OCI-LY1 (cell line): ENCODE results near the gene PRPF18.

Experiments used
- H2AFZ ChIP-seq: fragments of 200-600 bp; sonication (generic), shearing (Covaris generic); 2 replicates; pipeline ENCODE4 v1.6.0; 2014; ENCODE audit warnings: antibody characterized with exemption, mild to moderate bottlenecking, low read length
- H3F3A ChIP-seq: fragments of 200-600 bp; sonication (generic), shearing (Covaris generic); 2 replicates; pipeline ENCODE4 v1.6.0; 2014; ENCODE audit warnings: mild to moderate bottlenecking, antibody characterized with exemption, low read length, moderate library complexity; ENCODE audit not compliant: insufficient read depth
- H3K27ac ChIP-seq: fragments of 200-600 bp; sonication (generic); 2 replicates; pipeline ENCODE4 v1.5.1; 2014; ENCODE audit warnings: low read length, mixed run types, mild to moderate bottlenecking, low read depth; ENCODE audit not compliant: poor library complexity, severe bottlenecking
- H3K27me3 ChIP-seq: fragments of 200-600 bp; sonication (generic); 2 replicates; pipeline ENCODE4 v1.6.0; 2014; ENCODE audit warnings: antibody characterized with exemption, mild to moderate bottlenecking, low read length, moderate library complexity; ENCODE audit not compliant: insufficient read depth
- H3K36me3 ChIP-seq: fragments of 200-600 bp; sonication (generic); 2 replicates; pipeline ENCODE4 v1.6.1; 2014; ENCODE audit warnings: mild to moderate bottlenecking, antibody characterized with exemption, low read length, moderate library complexity, mixed read lengths; ENCODE audit not compliant: insufficient read depth
- H3K4me1 ChIP-seq: fragments of 200-600 bp; sonication (generic); 2 replicates; pipeline ENCODE4 v1.5.1; 2014; ENCODE audit warnings: mild to moderate bottlenecking, low read length, moderate library complexity; ENCODE audit not compliant: insufficient read depth, severe bottlenecking
- H3K4me2 ChIP-seq: fragments of 200-600 bp; sonication (generic), shearing (Covaris generic); 2 replicates; pipeline ENCODE4 v1.6.1; 2014; ENCODE audit warnings: low read length
- H3K4me3 ChIP-seq: fragments of 200-600 bp; sonication (generic); 2 replicates; pipeline ENCODE4 v1.5.1; 2014; ENCODE audit warnings: low read length, low read depth, mild to moderate bottlenecking, mixed read lengths; ENCODE audit not compliant: poor library complexity, severe bottlenecking
- H3K79me2 ChIP-seq: fragments of 200-600 bp; shearing (Covaris generic); 2 replicates; pipeline ENCODE4 v1.6.1; 2016; ENCODE audit warnings: mixed run types, low read length, mixed read lengths; ENCODE audit not compliant: insufficient read depth
- H3K9ac ChIP-seq: fragments of 200-600 bp; sonication (generic), shearing (Covaris generic); 2 replicates; pipeline ENCODE4 v1.6.1; 2014; ENCODE audit warnings: mild to moderate bottlenecking, low read length, mixed read lengths
- H3K9me2 ChIP-seq: fragments of 200-600 bp; sonication (generic), shearing (Covaris generic); 2 replicates; pipeline ENCODE4 v1.6.1; 2014; ENCODE audit warnings: low read depth, mild to moderate bottlenecking, low read length, mixed read lengths
- H3K9me3 ChIP-seq: fragments of 200-600 bp; shearing (Covaris generic); 2 replicates; pipeline ENCODE4 v1.6.1; 2014; ENCODE audit warnings: low read length, mixed read lengths
- H4K20me1 ChIP-seq: fragments of 200-600 bp; sonication (generic), shearing (Covaris generic); 2 replicates; pipeline ENCODE4 v1.6.0; 2016; ENCODE audit warnings: mild to moderate bottlenecking, low read length; ENCODE audit not compliant: insufficient read depth
- EZH2 ChIP-seq: fragments of 200-600 bp; sonication (generic), shearing (Covaris generic); IDR thresholded peaks from 2 replicates; pipeline ENCODE4 v1.8.0; 2017; ENCODE audit warnings: borderline replicate concordance, mixed run types, mild to moderate bottlenecking, antibody characterized with exemption, low read length, moderate library complexity, mixed read lengths
- TF ChIP-seq, protein P1 (sequence below): fragments of 200-600 bp; sonication (generic), shearing (Covaris generic); IDR thresholded peaks from 2 replicates; pipeline ENCODE4 v1.5.1; 2017; ENCODE audit warnings: mild to moderate bottlenecking, antibody characterized with exemption, low read length, moderate library complexity, mixed read lengths

PRPF18 gene

DNA sequence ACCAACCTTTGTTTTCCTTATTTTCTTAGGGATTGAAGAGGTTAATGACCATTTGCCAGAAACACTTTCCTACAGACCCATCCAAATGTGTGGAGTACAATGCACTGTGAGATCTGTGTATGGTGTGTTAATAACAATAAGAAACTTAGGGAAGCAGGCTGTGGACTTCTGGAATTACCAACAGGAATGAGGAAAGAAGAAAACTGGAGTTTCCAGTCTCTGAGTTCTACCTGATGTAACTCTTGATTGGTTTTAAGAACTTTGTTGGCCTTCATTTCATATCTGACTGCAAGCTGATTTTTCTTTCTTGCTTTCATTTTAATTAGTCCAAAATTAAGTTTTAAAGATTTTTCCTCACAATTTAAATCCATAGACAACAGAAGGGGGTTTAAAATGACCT, 43.5 kb downstream of the PRPF18 start:
- H3K27me3 ChIP-seq: no peaks in the 10 kb centered on the region
- H3K27ac ChIP-seq: no peak overlapping the region
- H3K9ac ChIP-seq: no peak overlapping the region
- H3K4me1 ChIP-seq: peaks cover 10% of the 10 kb centered on the region
- TF ChIP-seq EZH2: no peak
- TF ChIP-seq, protein P1, sequence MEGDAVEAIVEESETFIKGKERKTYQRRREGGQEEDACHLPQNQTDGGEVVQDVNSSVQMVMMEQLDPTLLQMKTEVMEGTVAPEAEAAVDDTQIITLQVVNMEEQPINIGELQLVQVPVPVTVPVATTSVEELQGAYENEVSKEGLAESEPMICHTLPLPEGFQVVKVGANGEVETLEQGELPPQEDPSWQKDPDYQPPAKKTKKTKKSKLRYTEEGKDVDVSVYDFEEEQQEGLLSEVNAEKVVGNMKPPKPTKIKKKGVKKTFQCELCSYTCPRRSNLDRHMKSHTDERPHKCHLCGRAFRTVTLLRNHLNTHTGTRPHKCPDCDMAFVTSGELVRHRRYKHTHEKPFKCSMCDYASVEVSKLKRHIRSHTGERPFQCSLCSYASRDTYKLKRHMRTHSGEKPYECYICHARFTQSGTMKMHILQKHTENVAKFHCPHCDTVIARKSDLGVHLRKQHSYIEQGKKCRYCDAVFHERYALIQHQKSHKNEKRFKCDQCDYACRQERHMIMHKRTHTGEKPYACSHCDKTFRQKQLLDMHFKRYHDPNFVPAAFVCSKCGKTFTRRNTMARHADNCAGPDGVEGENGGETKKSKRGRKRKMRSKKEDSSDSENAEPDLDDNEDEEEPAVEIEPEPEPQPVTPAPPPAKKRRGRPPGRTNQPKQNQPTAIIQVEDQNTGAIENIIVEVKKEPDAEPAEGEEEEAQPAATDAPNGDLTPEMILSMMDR: no peak
- H3K9me3 ChIP-seq: no peaks in the 10 kb centered on the region
- H4K20me1 ChIP-seq: no peaks in the 10 kb centered on the region
- H3K36me3 ChIP-seq: peaks cover 9% of the 10 kb centered on the region; the same call in 1 of the 2 replicates
- H3K4me2 ChIP-seq: no peak overlapping the region
- H3F3A ChIP-seq: no peaks in the 10 kb centered on the region
- no peak overlapping the region for H3K4me3 ChIP-seq
- H2AFZ ChIP-seq: no peak overlapping the region
- H3K9me2 ChIP-seq: no peaks in the 10 kb centered on the region
- no peaks in the 10 kb centered on the region for H3K79me2 ChIP-seq

DNA sequence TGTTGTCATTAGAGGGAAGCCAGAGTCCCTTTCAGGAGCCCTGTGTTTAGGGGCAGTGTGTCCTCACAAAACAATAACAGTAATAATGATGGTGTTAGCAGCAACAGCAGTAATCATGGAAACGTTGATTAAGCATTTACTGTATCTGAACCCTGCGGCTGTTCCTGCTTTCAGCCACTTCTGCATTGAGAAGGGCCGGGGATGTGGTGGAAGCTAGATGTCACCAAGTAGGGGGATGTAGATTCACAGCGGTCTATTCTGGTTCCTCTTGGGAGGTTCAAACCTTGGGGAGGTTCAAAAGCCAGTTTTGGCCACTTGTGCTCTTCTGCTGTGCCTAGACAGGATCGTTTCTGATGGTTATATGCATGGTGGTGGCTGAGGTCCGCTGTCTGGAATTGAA, 44.8 kb downstream of the PRPF18 start:
- no peaks in the 10 kb centered on the region for H3K9me2 ChIP-seq
- TF ChIP-seq, protein P1: no peak
- no peak for TF ChIP-seq EZH2
- H2AFZ ChIP-seq: no peak overlapping the region
- peaks cover 10% of the 10 kb centered on the region for H3K4me1 ChIP-seq
- no peak overlapping the region for H3K9ac ChIP-seq
- no peaks in the 10 kb centered on the region for H3K79me2 ChIP-seq
- no peaks in the 10 kb centered on the region for H3F3A ChIP-seq
- H3K27ac ChIP-seq: no peak overlapping the region
- H4K20me1 ChIP-seq: no peaks in the 10 kb centered on the region
- no peak overlapping the region for H3K4me3 ChIP-seq
- no peak overlapping the region for H3K4me2 ChIP-seq
- peaks cover 9% of the 10 kb centered on the region; the same call in 1 of the 2 replicates for H3K36me3 ChIP-seq
- H3K27me3 ChIP-seq: no peaks in the 10 kb centered on the region
- no peaks in the 10 kb centered on the region for H3K9me3 ChIP-seq

DNA sequence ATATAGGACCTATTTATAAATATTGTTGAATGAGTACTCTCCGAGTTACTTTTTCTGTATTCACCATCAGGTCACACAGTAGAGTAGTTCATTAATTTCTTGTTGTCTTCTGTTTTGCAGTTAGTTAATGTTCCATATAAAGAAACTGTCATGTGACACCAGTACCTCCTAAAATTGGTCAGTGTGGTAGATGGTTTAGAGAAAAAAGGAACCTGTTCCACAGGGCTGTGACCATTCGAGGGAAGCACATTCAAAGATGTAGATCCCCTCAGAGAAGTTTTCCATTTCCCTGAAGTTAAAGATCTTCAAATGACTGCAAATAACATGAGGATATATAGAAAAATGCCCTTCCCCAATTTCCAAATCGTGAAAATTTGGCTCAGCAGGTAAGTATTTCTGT, 45.7 kb downstream of the PRPF18 start:
- H3K4me3 ChIP-seq: no peak overlapping the region
- TF ChIP-seq, protein P1: no peak
- no peak for TF ChIP-seq EZH2
- no peaks in the 10 kb centered on the region for H3F3A ChIP-seq
- H3K27me3 ChIP-seq: no peaks in the 10 kb centered on the region
- H3K36me3 ChIP-seq: peaks cover 9% of the 10 kb centered on the region; the same call in 1 of the 2 replicates
- no peaks in the 10 kb centered on the region for H3K79me2 ChIP-seq
- peaks cover 10% of the 10 kb centered on the region for H3K4me1 ChIP-seq
- no peak overlapping the region for H3K4me2 ChIP-seq
- no peak overlapping the region for H3K27ac ChIP-seq
- no peaks in the 10 kb centered on the region for H3K9me3 ChIP-seq
- no peaks in the 10 kb centered on the region for H4K20me1 ChIP-seq
- no peaks in the 10 kb centered on the region for H3K9me2 ChIP-seq
- H3K9ac ChIP-seq: no peak overlapping the region
- no peak overlapping the region for H2AFZ ChIP-seq
